VCaP (cell line): Measurements from ENCODE around the gene TXNDC2.

Source experiments
- H3K27ac ChIP-seq: fragments of 450-650 bp; 2 replicates; pipeline ENCODE4 v1.5.1; 2017
- CTCF ChIP-seq: fragments of 450-650 bp; conservative IDR thresholded peaks from 2 replicates; pipeline ENCODE4 v1.5.1; 2017; ENCODE audit warnings: mild to moderate bottlenecking, moderate library complexity

Gene TXNDC2

DNA sequence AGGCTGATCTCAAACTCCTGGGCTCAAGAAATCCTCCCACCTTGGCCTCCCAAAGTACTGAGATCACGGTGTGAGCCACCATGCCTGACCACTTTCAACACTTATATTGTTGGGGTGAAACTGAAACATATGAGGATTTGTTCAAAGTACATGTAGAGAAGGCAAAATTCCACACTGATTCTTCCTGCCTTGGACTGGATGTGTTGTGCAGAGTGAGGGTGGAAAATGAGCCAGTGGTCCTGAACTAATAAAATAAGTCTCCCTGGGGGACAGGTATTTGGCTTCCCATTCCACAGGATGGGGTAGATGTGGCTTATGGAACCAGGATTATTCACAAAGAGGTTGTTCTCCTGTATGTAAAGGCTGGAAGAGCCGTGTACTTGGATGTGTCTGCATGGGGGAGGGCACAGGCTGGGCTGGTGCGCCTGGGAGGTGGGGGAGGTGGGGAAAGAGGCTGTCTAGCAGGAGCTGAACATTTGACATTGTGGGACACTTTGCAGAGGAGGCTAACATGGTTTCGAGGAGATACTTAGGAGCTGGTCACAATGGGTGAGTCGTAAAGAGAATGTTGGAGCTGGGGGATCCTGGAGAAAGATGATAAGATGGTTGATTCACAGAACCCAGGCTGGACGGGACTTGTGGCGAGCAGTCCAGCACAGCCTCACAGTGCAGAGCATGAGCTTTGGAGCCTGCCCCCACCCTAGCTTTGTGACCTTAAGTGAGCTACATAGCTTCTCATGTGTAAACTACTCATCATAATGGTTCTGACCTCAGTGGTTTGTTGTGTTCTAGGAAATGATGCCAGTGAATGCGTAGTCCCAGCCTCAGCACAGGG is at the start of gene TXNDC2:
Gene TXNDC2 (plus strand): TSS at position 804 of the 835 bp plus-strand sequence. CDS start 708 bp downstream, outside the sequence.
- H3K27ac ChIP-seq: no peak within 1 kb of the TSS
- TF ChIP-seq CTCF: no peak

- H3K27ac ChIP-seq: no peak overlapping the region
- no peak for TF ChIP-seq CTCF
These were observed 47.5 kb upstream of the TXNDC2 start for GRCh38 chr18:9838144-9838877.

GRCh38 chr18:9839211-9839610 is 46.6 kb upstream of the TXNDC2 start:
- H3K27ac ChIP-seq: no peak overlapping the region
- TF ChIP-seq CTCF: no peak

- TF ChIP-seq CTCF: no peak
These were observed 45.9 kb upstream of the TXNDC2 start for GRCh38 chr18:9839853-9840252.

DNA sequence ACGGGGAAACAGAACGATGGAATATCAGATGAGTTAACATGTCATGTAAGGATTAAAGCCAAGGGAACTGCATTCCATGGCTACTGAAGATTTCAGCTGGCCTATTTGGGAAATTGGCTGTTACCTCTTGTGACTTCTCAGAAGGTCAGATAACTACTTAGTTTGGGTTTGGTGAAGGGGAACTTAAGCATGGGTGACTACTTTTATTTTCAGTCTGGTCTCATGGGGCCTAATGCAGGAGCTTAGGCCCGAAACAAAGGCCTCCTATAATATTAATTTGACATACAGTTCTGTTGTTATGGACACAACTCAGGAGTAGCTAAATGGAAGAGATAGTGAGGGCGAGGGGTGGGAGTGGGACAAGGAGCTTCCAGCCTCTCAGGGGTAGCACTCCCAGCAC is 44.0 kb upstream of the TXNDC2 start:
- TF ChIP-seq CTCF: no peak
- H3K27ac ChIP-seq: no peak overlapping the region

More at GRCh38 chr18:9839853-9840252, 45.9 kb upstream of the TXNDC2 start:
- no peak overlapping the region for H3K27ac ChIP-seq

DNA sequence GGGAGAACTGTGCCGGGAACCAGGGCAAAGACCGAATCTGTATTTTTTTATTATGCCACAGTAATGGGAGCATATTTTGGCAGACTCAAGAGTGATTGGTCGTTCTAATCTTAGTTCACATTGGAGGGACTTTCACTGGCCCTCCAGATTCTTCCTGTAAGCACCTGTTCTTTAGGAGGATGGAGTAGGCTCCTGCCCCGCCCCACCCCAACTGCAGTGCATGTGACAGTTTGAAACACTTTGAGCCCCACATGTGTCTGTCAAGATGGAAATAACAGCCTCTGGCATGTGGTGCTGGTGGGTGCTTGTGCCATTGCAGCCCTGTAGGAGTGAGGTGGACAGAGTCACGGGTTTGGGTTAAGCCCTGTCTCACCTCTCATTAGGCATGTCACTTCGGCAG is 43.3 kb upstream of the TXNDC2 start:
- no peak overlapping the region for H3K27ac ChIP-seq
- TF ChIP-seq CTCF: no peak

GRCh38 chr18:9845256-9845655 is 40.5 kb upstream of the TXNDC2 start:
- no peak overlapping the region for H3K27ac ChIP-seq
- TF ChIP-seq CTCF: no peak
